Nucleus accumbens (tissue), 56 donors: ENCODE data around the gene PKN2.
"Not testable (repeated sequence)": the region's sequence is repeated elsewhere in the genome, so short reads cannot be mapped to it uniquely, and the experiment has no call there.

Experiments used
- DNase-seq, 56 donors: peaks; one replicate each; lab custom pipeline; 2025; lab: John Stamatoyannopoulos, UW

PKN2 gene

DNA sequence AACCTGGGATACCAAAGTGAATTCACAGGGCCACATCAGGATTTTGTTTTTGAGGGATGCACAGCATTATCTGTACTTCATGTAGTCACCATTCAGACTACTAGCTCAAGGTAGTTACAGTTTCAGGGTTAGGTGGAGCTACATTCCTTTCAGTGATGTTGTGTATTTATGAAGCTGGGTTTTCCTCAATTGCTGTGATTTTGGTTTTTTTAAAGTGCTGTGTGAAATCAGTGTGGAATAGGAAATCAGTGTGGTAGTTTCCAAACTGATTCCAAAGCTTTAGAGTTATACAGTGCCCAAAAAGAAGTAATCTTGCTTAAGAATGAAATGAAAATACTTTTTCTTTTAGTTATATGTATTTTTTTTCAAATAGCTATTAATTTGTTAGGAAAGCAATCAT, 95.8 kb downstream of the PKN2 start:
- DNase-seq, result no peak

DNA sequence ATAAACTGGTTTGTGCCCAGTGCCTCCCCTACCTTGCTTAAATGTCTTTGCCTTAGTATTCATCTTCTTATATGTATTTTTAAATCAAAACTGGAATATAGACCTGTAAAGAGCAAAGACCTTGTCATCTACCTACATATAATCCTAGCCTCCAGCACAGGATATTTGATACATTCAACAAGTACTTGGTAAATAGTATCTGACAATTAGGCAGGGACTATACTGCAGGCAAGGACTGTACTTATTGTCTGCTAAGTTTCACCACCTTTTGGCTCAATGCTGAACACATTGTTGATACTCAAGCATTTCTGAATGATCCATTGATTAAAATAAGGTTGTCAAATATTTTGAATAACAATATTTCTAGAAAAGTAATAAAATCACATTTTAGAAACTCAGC, 96.4 kb downstream of the PKN2 start:
- DNase-seq, result no peak

DNA sequence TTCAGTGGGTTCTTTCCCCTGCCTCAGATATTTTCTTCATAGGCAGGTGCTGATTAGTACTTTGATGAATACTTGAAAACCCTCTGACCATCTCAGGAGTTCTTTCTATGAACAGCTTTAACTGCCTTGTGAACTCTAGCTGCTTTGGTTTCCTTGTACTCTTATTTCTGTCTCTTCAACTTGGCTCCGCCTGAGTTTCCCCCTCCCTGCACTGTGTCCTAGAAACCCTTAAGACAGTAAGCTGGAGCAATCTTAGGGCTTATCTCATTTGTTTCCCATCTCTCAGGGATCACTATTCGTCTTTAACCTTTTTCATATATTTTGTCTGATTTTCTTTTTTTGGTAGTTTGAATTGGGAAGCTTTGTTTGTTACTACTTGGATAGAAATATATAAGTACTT, 99.1 kb downstream of the PKN2 start:
- no peak for DNase-seq

DNA sequence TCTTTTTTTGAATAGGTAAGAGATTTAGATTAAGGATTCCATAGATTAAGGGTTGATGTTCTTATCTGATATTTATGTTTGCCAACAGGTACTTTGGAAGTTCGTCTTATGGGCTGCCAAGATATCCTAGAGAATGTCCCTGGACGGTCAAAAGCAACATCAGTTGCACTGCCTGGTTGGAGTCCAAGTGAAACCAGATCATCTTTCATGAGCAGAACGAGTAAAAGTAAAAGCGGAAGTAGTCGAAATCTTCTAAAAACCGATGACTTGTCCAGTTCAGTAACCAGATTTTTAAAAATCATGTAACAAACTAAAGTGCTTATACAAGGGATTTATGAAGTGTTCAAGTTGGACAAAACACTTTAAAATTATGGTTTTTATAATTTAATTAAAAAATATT, 100.5 kb downstream of the PKN2 start:
- no peak for DNase-seq

DNA sequence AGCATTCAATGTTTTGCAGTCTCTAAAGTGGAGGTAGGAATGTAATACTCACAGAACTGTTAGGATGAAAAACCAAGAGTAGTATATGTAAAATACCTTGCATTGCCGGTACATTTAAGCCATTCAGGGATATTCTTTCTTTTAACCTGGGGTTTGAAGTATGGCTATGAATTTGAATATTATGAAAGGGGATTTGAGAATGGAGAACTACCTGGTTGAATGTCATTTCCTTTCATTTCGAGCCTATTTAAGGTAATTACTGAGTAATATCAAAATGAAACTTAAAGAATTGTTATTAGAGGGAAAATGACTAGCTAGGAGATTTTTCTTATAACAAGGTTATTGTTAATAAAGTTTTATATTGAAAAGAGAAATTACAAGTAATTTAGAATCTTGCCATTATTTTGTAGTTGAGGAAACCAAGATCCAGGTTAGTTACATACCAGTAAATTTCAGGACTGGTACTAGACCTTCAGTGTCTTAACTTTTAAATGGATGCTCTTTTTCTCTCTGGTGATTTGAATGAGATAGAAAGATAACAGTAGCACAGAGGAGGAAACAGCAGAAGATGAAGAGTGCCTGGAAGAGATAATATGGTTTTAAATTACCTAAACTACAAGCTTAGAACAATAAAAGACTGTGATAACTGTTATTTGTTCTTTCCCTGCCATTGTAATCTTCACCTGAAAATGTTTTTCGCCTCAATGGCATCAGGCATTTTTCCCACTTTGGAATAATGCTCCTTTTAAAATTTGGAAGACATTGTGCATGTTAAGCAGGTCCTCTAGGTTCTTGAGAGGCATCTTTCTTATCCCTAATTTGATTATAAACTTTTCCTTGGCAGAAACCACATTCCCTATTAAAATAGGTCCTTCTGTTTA, 103.2 kb downstream of the PKN2 start:
- no peak for DNase-seq

DNA sequence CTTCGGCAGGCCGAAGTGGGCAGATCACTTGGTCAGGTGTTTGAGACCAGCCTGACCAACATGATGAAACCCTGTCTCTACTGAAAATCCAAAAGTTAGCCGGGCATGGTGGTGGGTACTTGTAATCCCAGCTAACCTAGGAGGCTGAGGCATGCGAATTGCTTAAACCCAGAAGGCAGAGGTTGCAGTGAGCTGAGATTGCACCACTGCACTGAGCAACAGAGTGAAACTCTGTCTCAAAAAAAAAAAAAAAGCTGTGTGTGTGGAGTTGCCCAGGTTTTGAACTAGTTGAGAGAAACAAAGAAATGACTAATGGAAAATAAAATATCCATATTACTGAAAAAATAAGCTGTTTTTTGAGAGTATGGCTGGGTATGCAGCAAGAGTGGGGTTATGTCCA, 107.1 kb downstream of the PKN2 start:
- DNase-seq, result no peak

DNA sequence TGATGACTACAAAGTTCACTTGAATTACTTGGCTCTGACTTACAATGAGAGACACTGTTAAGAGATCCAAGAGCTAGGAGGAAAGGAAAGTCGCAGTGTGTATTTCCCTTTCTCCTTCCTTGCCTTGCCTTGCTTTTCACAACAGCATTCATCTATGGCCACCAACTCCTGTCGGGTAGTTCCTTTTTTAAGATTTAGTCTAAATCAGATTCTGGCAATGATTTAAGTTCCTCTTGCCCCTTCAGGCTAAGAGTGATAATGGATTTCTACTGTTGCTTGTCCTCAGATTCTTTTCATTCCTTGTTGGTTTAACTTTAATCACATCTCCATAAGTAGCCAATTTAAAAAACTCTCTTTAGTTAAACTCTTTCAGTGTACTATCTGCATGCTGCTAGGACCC, 115.4 kb downstream of the PKN2 start:
- DNase-seq, result no peak

DNA sequence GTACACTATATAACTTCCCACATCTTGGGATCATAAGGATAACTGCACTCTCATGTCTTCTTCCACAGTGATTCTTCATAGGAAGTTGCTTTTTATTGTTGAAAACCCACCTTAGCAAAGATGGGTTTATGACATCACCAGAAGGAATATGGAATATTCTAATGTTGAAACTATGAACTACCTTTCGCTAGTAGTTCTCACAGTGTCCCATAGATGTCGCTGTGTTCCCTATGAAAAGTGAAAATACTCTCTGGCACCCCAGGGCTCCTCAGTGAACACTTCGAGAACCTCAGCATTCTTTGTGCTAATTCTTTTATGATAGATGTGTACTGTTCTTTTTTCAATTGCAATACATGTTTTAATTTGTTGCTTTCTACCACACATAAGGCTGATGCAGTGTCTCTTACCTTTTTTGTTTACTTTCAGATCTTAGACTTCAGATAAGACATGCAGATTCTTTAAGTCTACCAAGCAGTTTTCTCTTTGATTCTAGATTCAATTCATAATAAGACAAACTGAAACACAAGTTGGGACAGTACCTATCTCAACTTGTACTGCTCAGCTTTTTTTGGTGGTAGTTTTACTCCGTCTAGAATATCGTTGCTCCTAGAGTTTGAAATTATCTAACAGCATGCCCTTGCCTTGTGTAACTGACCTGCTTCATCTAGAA, 116.4 kb downstream of the PKN2 start:
- peak in 1 of 56 donors; percentile 1 for DNase-seq

DNA sequence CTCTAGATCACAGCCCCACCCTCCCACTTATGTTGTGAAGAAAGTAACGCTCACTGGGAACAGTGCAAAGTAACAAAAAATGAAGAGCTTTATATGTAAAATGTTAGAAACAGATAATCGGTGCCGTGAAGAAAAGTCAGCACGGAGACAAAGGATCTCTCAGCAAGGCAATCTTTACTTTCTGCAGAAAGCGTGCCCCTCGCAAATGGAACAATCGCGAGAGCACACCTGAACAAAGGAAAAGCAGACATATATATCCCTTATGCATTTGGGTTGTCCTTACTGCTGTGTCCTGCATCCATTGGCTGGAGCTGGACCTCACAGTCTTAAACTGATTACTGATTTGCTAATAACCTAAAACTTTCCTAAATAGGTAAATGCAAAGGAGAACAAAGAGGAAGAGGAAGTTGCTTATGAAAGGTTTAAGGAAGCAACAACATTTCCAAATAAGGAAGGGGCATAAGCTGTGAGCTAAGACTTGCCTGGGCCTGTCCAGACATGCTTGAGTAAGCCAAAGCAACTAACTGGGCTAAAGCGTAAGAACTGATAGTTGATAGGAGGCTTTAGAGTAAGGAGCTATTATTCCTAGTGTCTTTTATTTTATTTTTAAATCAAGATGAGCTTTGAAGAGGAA, 117.6 kb downstream of the PKN2 start:
- no peak for DNase-seq

DNA sequence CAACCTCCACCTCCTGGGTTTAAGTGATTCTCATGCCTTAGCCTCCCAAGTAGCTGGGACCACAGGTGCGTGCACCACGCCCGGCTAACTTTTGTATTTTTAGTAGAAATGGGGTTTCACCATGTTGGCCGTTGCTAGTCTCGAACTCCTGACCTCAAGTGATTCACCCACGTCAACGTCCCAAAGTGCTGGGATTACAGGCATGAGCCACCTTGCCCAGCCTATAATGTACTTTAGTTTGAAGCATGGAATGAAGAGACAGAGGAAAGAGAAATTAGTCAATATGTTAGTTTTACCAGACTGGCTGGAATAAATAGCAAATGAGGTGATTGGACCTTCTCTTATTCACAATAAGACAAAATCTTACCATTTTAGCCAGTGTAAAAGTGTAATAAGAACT, 118.3 kb downstream of the PKN2 start:
- DNase-seq, result no peak

DNA sequence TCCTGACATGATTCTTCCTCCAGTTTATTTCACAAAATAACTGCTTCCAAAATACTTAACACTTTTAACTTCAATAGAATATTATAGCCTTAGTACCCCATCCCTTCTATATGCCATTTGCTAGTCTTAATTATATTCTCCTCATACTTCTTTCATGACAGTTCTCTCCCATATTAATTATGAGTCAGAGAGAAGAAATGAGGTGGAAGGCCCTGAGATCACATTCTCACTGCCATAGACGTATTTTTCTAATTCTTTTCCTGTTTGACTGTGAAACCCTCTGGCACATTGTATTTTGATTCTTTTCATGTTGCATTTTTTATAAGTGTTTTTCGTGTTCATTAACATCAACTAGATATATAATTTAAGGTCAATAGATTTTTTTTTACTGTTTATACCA, 118.9 kb downstream of the PKN2 start:
- DNase-seq, result no peak

DNA sequence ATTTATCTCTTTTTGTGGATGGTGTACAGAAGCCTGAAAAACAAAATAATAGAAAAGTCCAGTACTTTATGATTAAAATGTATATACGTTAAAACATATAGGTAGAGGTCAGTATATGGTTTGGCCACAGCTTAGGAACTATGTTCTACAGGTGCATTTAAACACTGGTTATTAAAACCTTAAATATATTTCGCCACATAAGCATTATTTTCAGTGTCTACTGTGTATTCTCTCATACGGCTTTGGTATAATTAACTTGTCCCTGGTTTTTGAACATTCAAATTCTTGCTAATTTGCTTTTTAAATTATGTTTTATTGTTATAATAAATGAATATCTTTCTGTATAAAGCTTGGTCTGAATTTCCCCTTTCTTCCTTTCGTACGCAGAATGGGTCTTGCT, 119.4 kb downstream of the PKN2 start:
- no peak for DNase-seq

DNA sequence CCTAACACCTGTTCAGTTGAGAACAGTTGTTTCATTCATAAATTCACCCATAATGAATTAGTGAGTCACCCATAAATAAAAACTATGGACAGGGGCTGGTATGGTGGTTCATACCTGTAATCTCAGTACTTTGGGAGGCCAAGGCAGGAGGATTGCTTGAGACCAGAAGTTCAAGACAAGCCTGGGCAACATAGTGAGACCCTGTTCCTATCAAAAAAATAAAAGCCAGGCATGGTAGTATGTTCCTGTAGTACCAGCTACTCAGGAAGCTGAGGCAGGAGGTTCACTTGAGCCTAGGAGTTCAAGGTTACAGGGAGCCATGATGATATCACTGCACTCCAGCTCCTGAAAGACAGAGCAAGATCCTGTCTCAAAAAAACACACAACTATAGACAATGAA, 128.3 kb downstream of the PKN2 start:
- no peak for DNase-seq

DNA sequence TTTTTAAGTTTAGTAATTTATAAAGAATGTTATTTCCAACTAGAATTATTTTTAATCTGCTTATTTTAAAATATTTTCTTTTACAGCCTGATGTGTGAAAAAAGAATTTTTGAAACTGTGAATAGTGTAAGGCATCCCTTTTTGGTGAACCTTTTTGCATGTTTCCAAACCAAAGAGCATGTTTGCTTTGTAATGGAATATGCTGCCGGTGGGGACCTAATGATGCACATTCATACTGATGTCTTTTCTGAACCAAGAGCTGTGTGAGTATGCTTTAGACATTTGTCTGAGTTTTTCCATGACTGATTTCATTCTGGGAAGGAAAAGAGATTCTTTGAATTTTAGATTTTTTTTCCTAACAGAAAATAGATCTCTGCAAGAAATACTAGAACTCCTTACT, 129.4 kb downstream of the PKN2 start:
- DNase-seq, result no peak

DNA sequence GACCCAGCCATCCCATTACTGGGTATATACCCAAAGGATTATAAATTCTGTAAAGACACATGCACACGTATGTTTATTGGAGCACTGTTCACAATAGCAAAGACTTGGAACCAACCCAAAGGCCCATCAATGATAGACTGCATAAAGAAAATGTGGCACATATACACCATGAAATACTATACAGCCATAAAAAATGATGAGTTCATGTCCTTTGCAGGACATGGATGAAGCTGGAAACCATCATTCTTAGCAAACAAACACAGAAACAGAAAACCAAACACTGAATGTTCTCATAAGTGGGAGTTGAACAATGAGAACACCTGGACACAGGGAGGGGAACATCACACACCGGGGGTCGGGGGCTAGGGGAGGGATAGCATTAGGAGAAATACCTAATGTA, 135.6 kb downstream of the PKN2 start:
- not testable (repeated sequence) for DNase-seq

DNA sequence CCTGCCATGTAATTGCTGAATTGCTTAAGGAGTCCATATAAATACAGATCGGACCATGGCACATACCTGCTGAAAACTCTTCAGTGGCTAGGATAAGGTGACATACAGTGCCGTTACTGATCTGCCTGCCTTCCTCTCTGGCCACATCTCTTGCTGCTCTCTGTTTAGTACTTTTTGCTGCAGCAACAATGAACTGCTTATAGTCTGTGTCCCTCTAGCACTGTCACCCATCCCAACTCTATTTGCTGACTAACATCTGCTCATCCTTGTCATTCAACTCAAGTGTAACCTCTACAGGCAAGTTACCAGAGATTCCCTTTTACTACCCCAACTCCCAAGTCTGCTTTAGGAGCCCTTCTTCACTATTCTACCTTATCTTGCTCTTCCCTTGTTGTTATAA, 141.6 kb downstream of the PKN2 start:
- no peak for DNase-seq

DNA sequence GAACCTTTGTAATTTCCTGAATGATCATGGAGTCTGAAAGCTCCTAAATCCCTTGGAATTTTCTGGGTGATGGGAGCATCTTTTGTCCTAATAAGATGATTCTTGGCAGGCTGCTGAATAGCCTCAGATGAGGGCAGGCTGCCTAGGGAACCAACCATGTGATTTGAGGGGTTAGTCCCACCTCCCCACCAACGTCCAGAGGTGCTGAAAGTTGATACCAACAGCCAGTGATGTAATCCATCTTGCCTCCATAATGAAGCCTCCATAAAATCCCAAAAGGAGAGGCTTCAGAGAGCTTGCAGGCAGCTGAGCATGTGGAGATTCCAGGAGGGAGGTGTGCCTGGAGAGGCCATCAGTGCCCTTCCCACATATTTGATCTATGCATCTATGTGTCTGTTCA, 163.6 kb downstream of the PKN2 start:
- DNase-seq, result no peak

DNA sequence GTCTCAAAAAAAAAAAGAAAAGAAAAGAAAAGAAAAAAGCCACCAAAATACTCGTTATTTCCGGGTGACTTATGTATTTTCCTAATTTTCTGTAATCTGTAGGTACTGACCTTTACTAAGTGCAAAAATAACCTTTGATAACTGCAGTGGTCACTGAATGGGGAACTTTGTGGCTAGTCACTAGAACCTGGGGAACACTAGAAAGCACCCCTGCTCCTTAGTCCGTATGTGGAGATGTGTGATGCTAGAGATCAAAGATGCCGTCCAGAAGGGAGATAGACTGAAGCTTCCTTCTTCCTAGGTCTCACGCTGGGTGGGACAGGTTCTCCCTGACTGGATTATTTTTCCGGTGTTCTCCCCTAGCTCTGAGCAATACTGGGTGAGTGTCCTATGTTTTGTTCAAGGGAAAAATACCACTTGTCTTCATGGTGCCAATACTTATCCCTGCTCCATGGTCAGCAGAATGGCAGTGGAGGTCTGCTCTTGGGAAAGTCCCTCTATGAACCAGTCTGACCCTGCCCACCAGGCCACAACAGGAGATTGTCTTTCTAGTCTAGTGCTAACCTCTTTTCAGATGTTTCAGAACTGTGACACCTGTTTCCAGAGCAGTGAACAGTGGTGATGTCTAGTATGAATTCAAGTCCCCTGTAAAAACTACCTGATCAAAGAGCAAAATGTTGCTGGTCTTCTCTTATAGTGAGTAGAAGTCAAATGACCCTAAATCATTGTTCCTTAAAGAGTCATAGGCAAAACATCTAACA, 167.4 kb downstream of the PKN2 start:
- DNase-seq, result no peak

DNA sequence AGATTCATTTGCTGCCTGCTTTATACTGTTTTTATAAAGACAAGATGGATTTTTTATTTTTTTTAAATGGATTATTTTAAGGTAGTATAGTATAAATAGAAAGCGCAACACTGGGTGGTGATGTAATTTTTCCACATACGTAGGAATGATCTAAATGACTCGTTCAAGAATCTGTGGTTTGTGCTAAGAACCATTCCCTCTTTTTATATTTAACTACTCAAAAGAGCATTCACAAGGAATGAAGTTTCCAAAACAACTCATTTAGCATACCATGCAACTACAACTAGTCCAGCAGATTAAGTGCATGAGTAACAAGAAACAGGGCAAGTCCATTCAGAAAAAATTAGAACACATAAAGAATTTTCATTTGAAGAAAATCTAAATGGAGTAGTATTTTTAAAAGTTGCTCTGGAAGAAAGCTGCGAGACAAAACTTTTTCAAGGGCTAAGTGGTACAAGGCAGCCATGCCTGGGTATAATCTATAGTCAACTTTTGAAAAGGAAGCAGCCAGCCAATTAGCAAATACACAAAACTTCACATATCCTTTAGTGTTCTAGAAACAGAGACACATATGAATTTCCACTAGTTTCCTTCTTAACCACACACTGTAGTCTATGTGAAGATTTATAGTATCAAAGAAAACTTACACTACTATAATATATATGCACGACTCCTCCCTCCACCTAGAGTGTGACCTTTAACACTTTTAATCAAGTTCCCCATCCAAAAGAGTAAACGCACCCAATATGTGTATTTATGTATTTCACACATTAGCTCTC, 183.9 kb downstream of the PKN2 start:
- no peak for DNase-seq

DNA sequence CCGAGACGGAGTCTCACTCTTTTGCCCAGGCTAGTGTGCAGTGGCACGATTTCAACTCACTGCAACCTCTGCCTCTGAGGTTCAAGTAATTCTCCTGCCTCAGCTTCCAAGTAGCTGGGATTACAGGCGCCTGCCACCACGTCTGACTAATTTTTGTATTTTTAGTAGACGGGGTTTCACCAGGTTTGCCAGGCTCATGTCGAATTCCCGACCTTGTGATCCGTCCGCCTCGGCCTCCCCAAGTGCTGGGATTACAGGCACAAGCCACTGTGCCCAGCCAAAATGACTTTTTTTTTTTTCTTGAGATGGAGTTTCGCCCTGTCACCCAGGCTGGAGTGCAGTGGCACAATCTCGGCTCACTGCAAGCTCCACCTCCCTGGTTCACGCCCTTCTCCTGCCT, 185.6 kb downstream of the PKN2 start:
- not testable (repeated sequence) for DNase-seq
